NCI-H2196 (cell line): ENCODE data around the gene ST6GALNAC4.

ENCODE experiments used
- DNase-seq: peaks from one replicate; lab custom pipeline; 2025; ENCODE audit not compliant: unreplicated experiment; lab: John Stamatoyannopoulos, UW

The ST6GALNAC4 gene

GRCh38 chr9:127931092-127931881, 14.4 kb upstream of the ST6GALNAC4 start:
- DNase-seq, result peak; percentile 77

GRCh38 chr9:127930231-127931091, 13.6 kb upstream of the ST6GALNAC4 start, which contains the start of gene PIP5KL1:
TSS of gene PIP5KL1 (minus strand) at chr9:127930777. CDS start at chr9:127930752, 25 bp downstream.
- peak; percentile 92 for DNase-seq

- no peak for DNase-seq
These were observed 12.8 kb upstream of the ST6GALNAC4 start for GRCh38 chr9:127929625-127929979.

GRCh38 chr9:127928676-127929624, 12.1 kb upstream of the ST6GALNAC4 start:
- no peak for DNase-seq

GRCh38 chr9:127927988-127928675, 11.3 kb upstream of the ST6GALNAC4 start:
- DNase-seq, result no peak

GRCh38 chr9:127927201-127927987, 10.6 kb upstream of the ST6GALNAC4 start:
- DNase-seq, result peak; percentile 44

GRCh38 chr9:127926906-127927200, 10.0 kb upstream of the ST6GALNAC4 start:
- no peak for DNase-seq

- no peak for DNase-seq
These were observed 9.4 kb upstream of the ST6GALNAC4 start for GRCh38 chr9:127925959-127926905.

- DNase-seq, result no peak
These were observed 8.0 kb upstream of the ST6GALNAC4 start for GRCh38 chr9:127924736-127925444.

- no peak for DNase-seq
These were observed 6.9 kb upstream of the ST6GALNAC4 start for GRCh38 chr9:127923771-127924170.

GRCh38 chr9:127923046-127923445, 6.2 kb upstream of the ST6GALNAC4 start:
- DNase-seq, result no peak

- DNase-seq, result peak; percentile 64
These were observed 4.8 kb upstream of the ST6GALNAC4 start for GRCh38 chr9:127921557-127922120.

- DNase-seq, result no peak
These were observed 4.0 kb upstream of the ST6GALNAC4 start for GRCh38 chr9:127920794-127921193.

- no peak for DNase-seq
These were observed 2.5 kb upstream of the ST6GALNAC4 start for GRCh38 chr9:127919253-127919815.

- peak; percentile 21 for DNase-seq
These were observed 1.6 kb upstream of the ST6GALNAC4 start for GRCh38 chr9:127918183-127919107.

GRCh38 chr9:127917603-127918002, 762 bp upstream of the ST6GALNAC4 start:
- DNase-seq, result no peak
